Omental fat pad (tissue), 4 donors: ENCODE measurements around the gene NOC2L. TPM values are rescaled to one million over a fixed set of nuclear protein-coding genes. Genes with fewer than 3 reads are reported as not detected.
"Not testable (repeated sequence)": the region's sequence is repeated elsewhere in the genome, so short reads cannot be mapped to it uniquely, and the experiment has no call there.

Experiments
- ATAC-seq: fragments of 150-250 bp; one replicate; pipeline ENCODE4 v1.9.1; 2016; ENCODE audit warnings: mild to moderate bottlenecking, moderate library complexity; ENCODE audit not compliant: low FRiP score
- DNase-seq: peaks from one replicate; pipeline ENCODE4 v3.0.0-alpha.2; 2019; ENCODE audit warnings: low spot score
- CTCF ChIP-seq, 3 donors: fragments of 450-650 bp; IDR thresholded peaks; one replicate each; pipeline ENCODE4 v1.5.1; 2016 to 2017; ENCODE audit warnings: antibody characterized with exemption in 3 of 3, mild to moderate bottlenecking in 3 of 3, moderate library complexity in 2 of 3
- total RNA-seq, 4 donors: library from RNA; depleted of rRNA; stranded (reverse); fragments of >200 nt; gene quantifications; one replicate each; pipeline ENCODE4 v1.1.0, GENCODE V29; 2016

NOC2L gene
- total RNA-seq, 4 donors from 2014 or later: 29.2 to 63.5 (median 31.3) TPM

- ATAC-seq (no peak), DNase-seq (no peak)
- TF ChIP-seq CTCF (IDR thresholded peaks at IDR 0.05): no peak
These were observed 19.2 kb upstream of the NOC2L start for GRCh38 chr1:978069-978834.

GRCh38 chr1:976791-977190, 17.7 kb upstream of the NOC2L start:
- ATAC-seq, DNase-seq: not testable (repeated sequence)

GRCh38 chr1:975896-976683, 17.0 kb upstream of the NOC2L start:
- ATAC-seq (peak; percentile 46), DNase-seq (no peak)
- TF ChIP-seq CTCF (IDR thresholded peaks at IDR 0.05): peak in 1 of 3 donors; percentile 6

- no peak for TF ChIP-seq CTCF (IDR thresholded peaks at IDR 0.05)
- no peak for DNase-seq
- no peak for ATAC-seq
These were observed 16.3 kb upstream of the NOC2L start for GRCh38 chr1:975365-975764.

GRCh38 chr1:974687-975328, 15.8 kb upstream of the NOC2L start:
- ATAC-seq: no peak
- TF ChIP-seq CTCF (IDR thresholded peaks at IDR 0.05): no peak
- no peak for DNase-seq

- TF ChIP-seq CTCF (IDR thresholded peaks at IDR 0.05): no peak
- no peak for ATAC-seq
- no peak for DNase-seq
These were observed 15.2 kb upstream of the NOC2L start for GRCh38 chr1:974293-974640.

- DNase-seq: no peak
- no peak for TF ChIP-seq CTCF (IDR thresholded peaks at IDR 0.05)
- no peak for ATAC-seq
These were observed 14.6 kb upstream of the NOC2L start for GRCh38 chr1:973459-974292.
